AG04450 (cell line): ENCODE measurements around the gene NEUROD2. TPM values are rescaled to one million over a fixed set of nuclear protein-coding genes. Genes with fewer than 3 reads are reported as not detected.

Experiments
- CTCF ChIA-PET: fragments of 300-600, 350-600 bp; formaldehyde crosslinking; extraction: SDS; loops from one replicate; lab custom pipeline; 2022; ENCODE audit warnings: antibody characterized with exemption, inconsistent platforms; lab: Charles Lee
- POLR2A ChIA-PET: fragments of 350-600 bp; formaldehyde crosslinking; extraction: SDS; loops from one replicate; lab custom pipeline; 2021; ENCODE audit warnings: antibody characterized with exemption, inconsistent platforms; lab: Yijun Ruan, JAX
- DNase-seq: peaks from one replicate; pipeline ENCODE4 v3.0.0-alpha.2; 2011; ENCODE audit warnings: low read depth, low spot score
- H3K27ac ChIP-seq: one replicate; pipeline ENCODE4 v1.5.1; 2012; ENCODE audit warnings: low read depth, low read length, control low read depth
- H3K27me3 ChIP-seq: one replicate; pipeline ENCODE4 v1.6.0; 2012; ENCODE audit warnings: low read length; ENCODE audit not compliant: control insufficient read depth, insufficient read depth
- H3K4me3 ChIP-seq: 2 replicates; pipeline ENCODE4 v1.5.1; 2011; ENCODE audit warnings: mild to moderate bottlenecking, low read depth, low read length, control low read depth
- H3K9me3 ChIP-seq: 2 replicates; pipeline ENCODE4 v1.5.1; 2012; ENCODE audit warnings: low read length; ENCODE audit not compliant: control insufficient read depth, insufficient read depth
- polyA plus RNA-seq: library from polyadenylated mRNA; depleted of rRNA; stranded (reverse); fragments of >200 nt; gene quantifications from 2 replicates; pipeline ENCODE4 v1.2.3, GENCODE V29; 2011
- TF ChIP-seq, protein P1 (sequence below): IDR thresholded peaks from 2 replicates; pipeline ENCODE4 v1.5.1; 2011; ENCODE audit warnings: low read depth, low read length, control low read depth, inconsistent platforms

The NEUROD2 gene
- polyA plus RNA-seq, 1 experiment, result not detected

DNA sequence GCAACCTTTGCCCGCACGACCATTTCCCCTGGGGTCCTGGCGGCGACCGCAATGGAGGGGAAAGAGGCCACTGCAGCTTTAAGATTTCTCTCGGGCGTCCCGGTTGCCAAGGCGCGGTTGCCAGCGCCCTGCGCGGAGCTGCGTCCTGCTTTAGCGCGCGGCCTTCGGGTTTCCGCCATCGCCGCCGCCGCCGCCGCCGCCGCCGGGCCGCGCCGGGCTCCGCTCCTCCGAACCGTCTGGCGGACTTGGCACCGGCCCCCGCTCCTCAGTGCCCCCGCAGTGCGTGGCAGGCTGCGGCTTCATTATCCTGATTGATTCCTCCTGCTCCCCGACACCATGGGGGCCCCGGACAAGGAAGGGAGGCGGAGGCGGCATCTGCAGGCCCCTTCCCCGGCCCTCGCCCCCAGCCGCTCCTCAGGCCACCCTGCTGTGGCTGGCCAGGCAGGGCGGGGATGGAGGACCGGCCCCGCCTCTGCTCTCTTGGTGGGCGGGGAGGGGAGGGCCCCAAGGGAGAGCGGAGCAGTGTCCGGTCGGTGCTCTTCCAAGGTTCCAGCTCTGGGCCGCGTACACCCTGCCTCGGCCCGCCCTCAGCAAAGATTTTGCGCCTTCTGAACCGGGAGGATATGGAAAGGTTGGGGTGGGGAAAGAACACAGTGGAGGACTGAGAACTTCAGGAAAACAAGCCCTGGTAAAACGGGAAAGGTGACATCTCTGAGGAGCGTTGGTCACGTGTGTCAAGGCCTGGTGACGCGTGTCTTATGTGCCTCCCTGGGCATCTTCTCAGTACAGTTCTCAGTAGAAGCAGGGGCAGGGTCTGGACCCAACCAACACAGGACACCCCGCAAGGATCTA, 34.0 kb downstream of the NEUROD2 start:
- CTCF ChIA-PET, result interaction anchor here (1.3 kb wide), 1 partner anchor 48 kb away, joined by 9 read pairs; no protein-coding TSS in a partner anchor
- peaks cover 3% of the 10 kb centered on the region; the same call in 1 of the 2 replicates for H3K9me3 ChIP-seq
- POLR2A ChIA-PET, result interaction anchor here (0.5 to 1.1 kb wide), 3 partner anchors 27 to 617 kb away, joined by 3 to 8 read pairs (median 4); no protein-coding TSS in a partner anchor
- H3K4me3 ChIP-seq, result peak overlapping the region; percentile 64
- TF ChIP-seq, protein P1, sequence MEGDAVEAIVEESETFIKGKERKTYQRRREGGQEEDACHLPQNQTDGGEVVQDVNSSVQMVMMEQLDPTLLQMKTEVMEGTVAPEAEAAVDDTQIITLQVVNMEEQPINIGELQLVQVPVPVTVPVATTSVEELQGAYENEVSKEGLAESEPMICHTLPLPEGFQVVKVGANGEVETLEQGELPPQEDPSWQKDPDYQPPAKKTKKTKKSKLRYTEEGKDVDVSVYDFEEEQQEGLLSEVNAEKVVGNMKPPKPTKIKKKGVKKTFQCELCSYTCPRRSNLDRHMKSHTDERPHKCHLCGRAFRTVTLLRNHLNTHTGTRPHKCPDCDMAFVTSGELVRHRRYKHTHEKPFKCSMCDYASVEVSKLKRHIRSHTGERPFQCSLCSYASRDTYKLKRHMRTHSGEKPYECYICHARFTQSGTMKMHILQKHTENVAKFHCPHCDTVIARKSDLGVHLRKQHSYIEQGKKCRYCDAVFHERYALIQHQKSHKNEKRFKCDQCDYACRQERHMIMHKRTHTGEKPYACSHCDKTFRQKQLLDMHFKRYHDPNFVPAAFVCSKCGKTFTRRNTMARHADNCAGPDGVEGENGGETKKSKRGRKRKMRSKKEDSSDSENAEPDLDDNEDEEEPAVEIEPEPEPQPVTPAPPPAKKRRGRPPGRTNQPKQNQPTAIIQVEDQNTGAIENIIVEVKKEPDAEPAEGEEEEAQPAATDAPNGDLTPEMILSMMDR, result no peak
- H3K27ac ChIP-seq, result peak overlapping the region; percentile 11
- peaks cover 9% of the 10 kb centered on the region for H3K27me3 ChIP-seq
- DNase-seq, result no peak

DNA sequence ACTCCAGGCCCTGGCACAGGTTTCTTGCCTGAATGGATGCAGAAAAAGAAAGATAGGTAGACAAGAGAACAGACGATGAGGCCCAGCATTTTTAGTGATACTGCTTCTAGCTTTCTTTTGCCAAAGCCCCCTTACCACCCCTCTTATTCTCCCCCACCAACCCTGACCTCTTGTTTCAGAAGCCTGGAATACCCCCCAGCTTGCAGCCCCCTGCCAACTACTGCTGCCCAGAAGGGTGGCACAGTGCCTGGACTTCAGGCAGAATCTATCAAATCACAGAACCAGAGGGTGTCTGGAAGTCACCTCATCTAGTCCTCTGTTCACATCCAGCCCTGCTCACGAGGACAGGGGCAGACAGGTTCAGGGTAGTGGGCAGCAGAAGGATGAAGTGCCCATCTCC, 35.6 kb downstream of the NEUROD2 start:
- POLR2A ChIA-PET, result interaction anchor here (0.9 kb wide), 1 partner anchor 38 kb away, joined by 4 read pairs; no protein-coding TSS in a partner anchor
- CTCF ChIA-PET, result interaction anchor here (0.6 to 1.4 kb wide), 3 partner anchors 30 to 50 kb away, joined by 3 to 15 read pairs (median 4); no protein-coding TSS in a partner anchor
- Histone ChIP-seq H3K27ac (peak overlapping the region; percentile 31), H3K9me3 (peaks cover 3% of the 10 kb centered on the region; the same call in 1 of the 2 replicates), H3K4me3 (no peak overlapping the region), H3K27me3 (no peaks in the 10 kb centered on the region)
- TF ChIP-seq, protein P1, result no peak
- no peak for DNase-seq

DNA sequence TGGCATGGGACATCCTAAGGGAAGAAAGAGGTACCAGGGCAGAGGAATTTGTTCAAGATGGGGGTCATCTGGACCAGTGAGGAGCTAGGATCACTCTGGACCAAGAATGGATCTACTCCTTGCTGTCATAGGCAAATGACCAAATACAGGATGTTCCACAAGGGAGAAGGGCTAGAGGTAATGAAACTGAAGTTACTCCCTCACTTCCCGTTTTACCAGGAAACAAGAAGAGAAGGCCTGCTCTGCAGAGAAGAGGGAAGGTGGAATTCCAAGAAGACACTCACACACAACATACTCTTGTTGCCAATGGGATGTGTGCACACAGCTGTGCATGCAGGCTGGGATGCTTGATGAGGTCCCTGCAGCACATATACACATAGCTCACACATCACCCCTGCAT, 38.6 kb downstream of the NEUROD2 start:
- no peak overlapping the region for H3K27ac ChIP-seq
- CTCF ChIA-PET, result interaction anchor here (1.2 kb wide), 1 partner anchor 52 kb away, joined by 3 read pairs; no protein-coding TSS in a partner anchor

DNA sequence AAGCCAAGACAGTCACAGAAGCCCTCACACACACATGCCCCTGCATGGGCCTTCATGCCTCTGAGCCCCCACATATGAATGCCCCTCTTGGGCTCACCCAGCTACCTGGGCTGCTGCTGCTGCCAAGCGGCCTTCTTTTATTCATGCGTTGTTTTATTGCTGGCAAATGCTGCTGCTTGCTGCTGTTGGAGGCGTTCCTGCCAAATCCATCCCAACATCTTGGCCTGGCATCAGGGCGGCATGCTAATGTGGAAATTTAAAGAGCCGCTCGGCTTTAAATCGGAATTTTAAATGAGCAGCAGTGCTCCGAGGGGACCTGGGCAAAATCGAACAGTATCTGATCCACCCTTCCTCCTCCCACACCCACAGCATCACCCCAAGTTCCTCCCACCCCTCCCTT, 39.0 kb downstream of the NEUROD2 start:
- Histone ChIP-seq H3K4me3 (no peak overlapping the region), H3K9me3 (peaks cover 3% of the 10 kb centered on the region; the same call in 1 of the 2 replicates), H3K27me3 (no peaks in the 10 kb centered on the region), H3K27ac (no peak overlapping the region)
- POLR2A ChIA-PET, result no interaction called here
- TF ChIP-seq, protein P1, result no peak
- no peak for DNase-seq
- CTCF ChIA-PET, result no interaction called here

More for the DNA sequence above, 38.6 kb downstream of the NEUROD2 start:
- H3K9me3 ChIP-seq, result peaks cover 3% of the 10 kb centered on the region; the same call in 1 of the 2 replicates
- TF ChIP-seq, protein P1, result no peak
- no peaks in the 10 kb centered on the region for H3K27me3 ChIP-seq
- POLR2A ChIA-PET, result no interaction called here
- no peak for DNase-seq
- H3K4me3 ChIP-seq, result no peak overlapping the region
